ENCODE data around the gene GLI3.

DNA sequence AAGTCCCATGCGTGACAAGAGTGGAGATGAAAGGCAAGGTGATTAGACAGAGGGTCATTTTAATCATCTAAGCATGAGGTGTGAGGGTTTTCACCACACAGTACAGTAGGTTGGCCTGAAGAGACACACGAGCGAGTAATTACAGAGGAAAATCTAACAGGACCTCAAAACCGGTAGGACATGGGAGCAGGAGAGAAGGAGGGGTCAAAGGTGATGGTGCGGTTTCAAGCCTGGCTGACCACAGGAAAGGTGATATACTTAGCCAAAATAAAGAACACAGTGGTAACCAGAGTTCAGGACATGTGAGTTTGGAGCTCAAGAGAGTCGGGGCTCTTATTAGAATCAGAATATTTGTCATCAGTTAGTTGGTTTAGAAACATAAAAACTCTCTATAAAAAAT lies 20.0 kb downstream of the GLI3 start:
- TF ChIP-seq, protein P1, sequence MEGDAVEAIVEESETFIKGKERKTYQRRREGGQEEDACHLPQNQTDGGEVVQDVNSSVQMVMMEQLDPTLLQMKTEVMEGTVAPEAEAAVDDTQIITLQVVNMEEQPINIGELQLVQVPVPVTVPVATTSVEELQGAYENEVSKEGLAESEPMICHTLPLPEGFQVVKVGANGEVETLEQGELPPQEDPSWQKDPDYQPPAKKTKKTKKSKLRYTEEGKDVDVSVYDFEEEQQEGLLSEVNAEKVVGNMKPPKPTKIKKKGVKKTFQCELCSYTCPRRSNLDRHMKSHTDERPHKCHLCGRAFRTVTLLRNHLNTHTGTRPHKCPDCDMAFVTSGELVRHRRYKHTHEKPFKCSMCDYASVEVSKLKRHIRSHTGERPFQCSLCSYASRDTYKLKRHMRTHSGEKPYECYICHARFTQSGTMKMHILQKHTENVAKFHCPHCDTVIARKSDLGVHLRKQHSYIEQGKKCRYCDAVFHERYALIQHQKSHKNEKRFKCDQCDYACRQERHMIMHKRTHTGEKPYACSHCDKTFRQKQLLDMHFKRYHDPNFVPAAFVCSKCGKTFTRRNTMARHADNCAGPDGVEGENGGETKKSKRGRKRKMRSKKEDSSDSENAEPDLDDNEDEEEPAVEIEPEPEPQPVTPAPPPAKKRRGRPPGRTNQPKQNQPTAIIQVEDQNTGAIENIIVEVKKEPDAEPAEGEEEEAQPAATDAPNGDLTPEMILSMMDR (conservative IDR thresholded peaks at IDR 0.05; ENCODE audit: low read length), result no peak
- no peak for TF ChIP-seq EZH2phosphoT487 (IDR thresholded peaks at IDR 0.05; ENCODE audit: borderline replicate concordance)

Measured in Loucy (cell line).